K562 (cell line): ENCODE measurements around the gene WT1. TPM values are rescaled to one million over a fixed set of nuclear protein-coding genes. Genes with fewer than 3 reads are reported as not detected.

Source experiments
- ATF3 ChIP-seq, 2 experiments: fragments of 450-650 bp in 1 of 2; sonication (generic) in 1 of 2; formaldehyde crosslinking in 1 of 2; IDR thresholded peaks in 1 of 2; conservative IDR thresholded peaks in 1 of 2; 2 replicates each; pipeline versions ENCODE4 v1.6.1 to v1.8.1; 2016 to 2023; ENCODE audit warnings: mild to moderate bottlenecking in 2 of 2, moderate library complexity in 2 of 2, inconsistent platforms in 1 of 2, missing genetic modification reagents in 1 of 2
- GTF2A2 ChIP-seq: IDR thresholded peaks from 2 replicates; pipeline ENCODE4 v1.6.1; 2016; ENCODE audit warnings: mild to moderate bottlenecking, missing genetic modification characterization, missing compliant biosample characterization
- HES1 ChIP-seq: fragments of 450-650 bp; IDR thresholded peaks from 2 replicates; pipeline ENCODE4 v1.6.1; 2016; ENCODE audit warnings: low read depth, mild to moderate bottlenecking, moderate library complexity
- HMGXB4 ChIP-seq: sonication (generic); formaldehyde crosslinking; IDR thresholded peaks from 2 replicates; pipeline ENCODE4 v1.8.1; 2023; ENCODE audit warnings: mild to moderate bottlenecking, missing genetic modification reagents
- IFI16 ChIP-seq: fragments of 250-450 bp; sonication (Bioruptor Pico); IDR thresholded peaks from 2 replicates; pipeline ENCODE4 v2.1.2; 2022; ENCODE audit warnings: mild to moderate bottlenecking, inconsistent platforms
- JUND ChIP-seq, 2 experiments: IDR thresholded peaks; 2 replicates in 1 of 2; 3 replicates in 1 of 2; pipeline ENCODE4 v1.6.1; 2011; ENCODE audit warnings: borderline replicate concordance in 2 of 2, low read depth in 2 of 2, low read length in 2 of 2, improper control_type of control experiment in 1 of 2, missing biosample characterization in 1 of 2, missing genetic modification characterization in 1 of 2, missing genetic modification reagents in 1 of 2
- L3MBTL2 ChIP-seq: fragments of 450-650 bp; IDR thresholded peaks from 2 replicates; pipeline ENCODE4 v1.6.1; 2016; ENCODE audit warnings: mild to moderate bottlenecking, moderate library complexity
- NEUROD1 ChIP-seq: fragments of 150-350 bp; IDR thresholded peaks from 2 replicates; pipeline ENCODE4 v1.6.1; 2014; ENCODE audit warnings: borderline replicate concordance, low read length, low read depth; ENCODE audit not compliant: partially characterized antibody
- TGIF2 ChIP-seq: sonication (generic); formaldehyde crosslinking; IDR thresholded peaks from 2 replicates; pipeline ENCODE4 v1.8.1; 2022; ENCODE audit warnings: mild to moderate bottlenecking, missing genetic modification reagents, moderate library complexity
- ZNF12 ChIP-seq: sonication (generic); formaldehyde crosslinking; IDR thresholded peaks from 2 replicates; pipeline ENCODE4 v1.4.0; 2020; ENCODE audit warnings: mild to moderate bottlenecking, missing genetic modification reagents
- ZNF408 ChIP-seq: fragments of 250-450 bp; sonication (Bioruptor Pico); IDR thresholded peaks from 2 replicates; pipeline ENCODE4 v1.4.0; 2020; ENCODE audit warnings: low read depth, mild to moderate bottlenecking, moderate library complexity
- ZNF76 ChIP-seq: fragments of 250-450 bp; sonication (Bioruptor Pico); IDR thresholded peaks from 2 replicates; pipeline ENCODE4 v1.4.0; 2020; ENCODE audit warnings: mild to moderate bottlenecking, moderate library complexity, borderline replicate concordance
- polyA plus RNA-seq, 8 experiments: library from polyadenylated mRNA; depleted of rRNA in 4 of 8; stranded (reverse) in 5 of 8; unstranded in 3 of 8; fragments of >200 nt; fragmentation: Nextera tagmentation in 2 of 8; fragmentation: Illumina TruSeq in 1 of 8; extraction: Ambion mirVana in 2 of 8; extraction: Trizol in 1 of 8; gene quantifications; 2 replicates each; pipeline versions ENCODE4 v1.2.1 to v1.2.3, GENCODE V29; 2011 to 2014; ENCODE audit warnings: inconsistent platforms in 1 of 8, missing spikeins in 1 of 8
- total RNA-seq, 7 experiments: library from RNA; depleted of rRNA in 6 of 7; stranded (reverse); fragments of >200 nt in 6 of 7; fragmentation: Illumina TruSeq in 2 of 7; extraction: Trizol in 2 of 7; gene quantifications; 2 replicates each; pipeline versions ENCODE4 v1.2.1 to v1.2.3, GENCODE V29; 2011 to 2021; ENCODE audit warnings: low replicate concordance in 1 of 7
- TF ChIP-seq, protein P1 (sequence below): fragments of 450-650 bp; formaldehyde crosslinking; IDR thresholded peaks from 2 replicates; pipeline ENCODE4 v1.4.0; 2020; ENCODE audit warnings: mild to moderate bottlenecking, mixed read lengths
- TF ChIP-seq, protein P2 (sequence below), 2 experiments: IDR thresholded peaks; 2 replicates each; pipeline ENCODE4 v1.6.1; 2011; ENCODE audit warnings: borderline replicate concordance in 1 of 2, control low read depth in 1 of 2, low read depth in 1 of 2, low read length in 1 of 2, mild to moderate bottlenecking in 1 of 2, mixed read lengths in 1 of 2, moderate library complexity in 1 of 2; ENCODE audit not compliant: insufficient read depth in 1 of 2, insufficient read length in 1 of 2, poor library complexity in 1 of 2, severe bottlenecking in 1 of 2; ENCODE audit errors: extremely low read depth in 1 of 2
- TF ChIP-seq, protein P3 (sequence below), 2 experiments: fragments of 200-800 bp in 1 of 2; sonication (Bioruptor generic) in 1 of 2; sonication (generic) in 1 of 2; formaldehyde crosslinking in 1 of 2; IDR thresholded peaks in 1 of 2; conservative IDR thresholded peaks in 1 of 2; 2 replicates each; pipeline versions ENCODE4 v1.5.0 to v1.6.1; 2016 to 2020; ENCODE audit warnings: missing compliant biosample characterization in 1 of 2, missing genetic modification characterization in 1 of 2, missing genetic modification reagents in 1 of 2

Gene WT1
- total and polyA plus RNA-seq, 9 of the 15 experiments (the other 6 are each of a cell fraction or from before 2014, with no cell fraction given) = 7.1 to 33.8 (median 19.4) TPM

- TF ChIP-seq, protein P1, sequence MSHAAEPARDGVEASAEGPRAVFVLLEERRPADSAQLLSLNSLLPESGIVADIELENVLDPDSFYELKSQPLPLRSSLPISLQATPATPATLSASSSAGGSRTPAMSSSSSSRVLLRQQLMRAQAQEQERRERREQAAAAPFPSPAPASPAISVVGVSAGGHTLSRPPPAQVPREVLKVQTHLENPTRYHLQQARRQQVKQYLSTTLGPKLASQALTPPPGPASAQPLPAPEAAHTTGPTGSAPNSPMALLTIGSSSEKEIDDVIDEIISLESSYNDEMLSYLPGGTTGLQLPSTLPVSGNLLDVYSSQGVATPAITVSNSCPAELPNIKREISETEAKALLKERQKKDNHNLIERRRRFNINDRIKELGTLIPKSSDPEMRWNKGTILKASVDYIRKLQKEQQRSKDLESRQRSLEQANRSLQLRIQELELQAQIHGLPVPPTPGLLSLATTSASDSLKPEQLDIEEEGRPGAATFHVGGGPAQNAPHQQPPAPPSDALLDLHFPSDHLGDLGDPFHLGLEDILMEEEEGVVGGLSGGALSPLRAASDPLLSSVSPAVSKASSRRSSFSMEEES (CRISPR knock-in tag) = no peak; the same call in 1 of the 2 replicates
- peak; percentile 69 for TF ChIP-seq L3MBTL2
- no peak for TF ChIP-seq IFI16 (CRISPR knock-in tag)
- TF ChIP-seq GTF2A2 (tag) = no peak
- TF ChIP-seq, protein P2, sequence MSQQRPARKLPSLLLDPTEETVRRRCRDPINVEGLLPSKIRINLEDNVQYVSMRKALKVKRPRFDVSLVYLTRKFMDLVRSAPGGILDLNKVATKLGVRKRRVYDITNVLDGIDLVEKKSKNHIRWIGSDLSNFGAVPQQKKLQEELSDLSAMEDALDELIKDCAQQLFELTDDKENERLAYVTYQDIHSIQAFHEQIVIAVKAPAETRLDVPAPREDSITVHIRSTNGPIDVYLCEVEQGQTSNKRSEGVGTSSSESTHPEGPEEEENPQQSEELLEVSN (IDR thresholded peaks at IDR 0.05; ENCODE audit: borderline replicate concordance in 1 of 2, extremely low read depth in 1 of 2, insufficient read depth in 1 of 2, insufficient read length in 1 of 2, low read depth in 1 of 2, low read length in 1 of 2, poor library complexity in 1 of 2, severe bottlenecking in 1 of 2) = no peak
- no peak for TF ChIP-seq TGIF2 (CRISPR knock-in tag)
- TF ChIP-seq HMGXB4 (CRISPR knock-in tag) = no peak
- peak; percentile 70 for TF ChIP-seq NEUROD1
- no peak for TF ChIP-seq JUND (IDR thresholded peaks at IDR 0.05; ENCODE audit: borderline replicate concordance, low read depth, low read length)
- TF ChIP-seq JUND (tag; IDR thresholded peaks at IDR 0.05; ENCODE audit: borderline replicate concordance, low read depth, low read length) = peak; percentile 75; the same call in 1 of the 3 replicates
- TF ChIP-seq ZNF408 = no peak
- TF ChIP-seq, protein P3, sequence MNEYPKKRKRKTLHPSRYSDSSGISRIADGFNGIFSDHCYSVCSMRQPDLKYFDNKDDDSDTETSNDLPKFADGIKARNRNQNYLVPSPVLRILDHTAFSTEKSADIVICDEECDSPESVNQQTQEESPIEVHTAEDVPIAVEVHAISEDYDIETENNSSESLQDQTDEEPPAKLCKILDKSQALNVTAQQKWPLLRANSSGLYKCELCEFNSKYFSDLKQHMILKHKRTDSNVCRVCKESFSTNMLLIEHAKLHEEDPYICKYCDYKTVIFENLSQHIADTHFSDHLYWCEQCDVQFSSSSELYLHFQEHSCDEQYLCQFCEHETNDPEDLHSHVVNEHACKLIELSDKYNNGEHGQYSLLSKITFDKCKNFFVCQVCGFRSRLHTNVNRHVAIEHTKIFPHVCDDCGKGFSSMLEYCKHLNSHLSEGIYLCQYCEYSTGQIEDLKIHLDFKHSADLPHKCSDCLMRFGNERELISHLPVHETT (CRISPR knock-in tag; conservative IDR thresholded peaks at IDR 0.05 in 1 of 2, IDR thresholded peaks at IDR 0.05 in 1 of 2) = peak in 1 of 2 experiments; percentile 66; a peak in 2 of 4 replicates
- peak; percentile 61; the same call in 1 of the 2 replicates for TF ChIP-seq ZNF76 (CRISPR knock-in tag)
- TF ChIP-seq ZNF12 = no peak
- 0 out of 2 replicates have a peak, but pooled peaks have one; percentile 13 for TF ChIP-seq ATF3 (IDR thresholded peaks at IDR 0.05)
- no peak for TF ChIP-seq ATF3 (CRISPR knock-in tag; conservative IDR thresholded peaks at IDR 0.05)
- no peak for TF ChIP-seq HES1
These were observed 14.1 kb downstream of the WT1 start (continued) for GRCh38 chr11:32420937-32421901.
